Measurements from ENCODE around the gene KIFC3. TPM values are rescaled to one million over a fixed set of nuclear protein-coding genes. Genes with fewer than 3 reads are reported as not detected.
"Not testable (repeated sequence)": the region's sequence is repeated elsewhere in the genome, so short reads cannot be mapped to it uniquely, and the experiment has no call there.

The KIFC3 gene
- total RNA-seq, 2 donors from 2014 or later = 3.8 to 5.7 TPM

- DNase-seq = no peak
- H3K4me3 ChIP-seq = no peak overlapping the region
- no peaks in the 10 kb centered on the region for H3K4me1 ChIP-seq
- no peaks in the 10 kb centered on the region for H3K9me3 ChIP-seq
- intact Hi-C loops (cut with DNase I) = no loop called here
- no peak overlapping the region for H3K27ac ChIP-seq
- TF ChIP-seq, protein P1, sequence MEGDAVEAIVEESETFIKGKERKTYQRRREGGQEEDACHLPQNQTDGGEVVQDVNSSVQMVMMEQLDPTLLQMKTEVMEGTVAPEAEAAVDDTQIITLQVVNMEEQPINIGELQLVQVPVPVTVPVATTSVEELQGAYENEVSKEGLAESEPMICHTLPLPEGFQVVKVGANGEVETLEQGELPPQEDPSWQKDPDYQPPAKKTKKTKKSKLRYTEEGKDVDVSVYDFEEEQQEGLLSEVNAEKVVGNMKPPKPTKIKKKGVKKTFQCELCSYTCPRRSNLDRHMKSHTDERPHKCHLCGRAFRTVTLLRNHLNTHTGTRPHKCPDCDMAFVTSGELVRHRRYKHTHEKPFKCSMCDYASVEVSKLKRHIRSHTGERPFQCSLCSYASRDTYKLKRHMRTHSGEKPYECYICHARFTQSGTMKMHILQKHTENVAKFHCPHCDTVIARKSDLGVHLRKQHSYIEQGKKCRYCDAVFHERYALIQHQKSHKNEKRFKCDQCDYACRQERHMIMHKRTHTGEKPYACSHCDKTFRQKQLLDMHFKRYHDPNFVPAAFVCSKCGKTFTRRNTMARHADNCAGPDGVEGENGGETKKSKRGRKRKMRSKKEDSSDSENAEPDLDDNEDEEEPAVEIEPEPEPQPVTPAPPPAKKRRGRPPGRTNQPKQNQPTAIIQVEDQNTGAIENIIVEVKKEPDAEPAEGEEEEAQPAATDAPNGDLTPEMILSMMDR (IDR thresholded peaks at IDR 0.05) = no peak
- no peaks in the 10 kb centered on the region for H3K36me3 ChIP-seq
- no peaks in the 10 kb centered on the region for H3K27me3 ChIP-seq
- no peak overlapping the region for H3K9ac ChIP-seq (ENCODE audit: low read depth in 2 of 2, low read length in 2 of 2)
These were observed 16.4 kb downstream of the KIFC3 start for GRCh38 chr16:57785924-57786323.

GRCh38 chr16:57785385-57785784 is 16.9 kb downstream of the KIFC3 start:
- DNase-seq = no peak
- no peaks in the 10 kb centered on the region for H3K36me3 ChIP-seq

GRCh38 chr16:57784334-57784733 is 18.0 kb downstream of the KIFC3 start:
- no peaks in the 10 kb centered on the region for H3K27me3 ChIP-seq
- no peaks in the 10 kb centered on the region for H3K9me3 ChIP-seq
- no peak overlapping the region for H3K27ac ChIP-seq
- H3K4me1 ChIP-seq = no peaks in the 10 kb centered on the region
- H3K9ac ChIP-seq (ENCODE audit: low read depth in 2 of 2, low read length in 2 of 2) = no peak overlapping the region
- TF ChIP-seq, protein P1 (IDR thresholded peaks at IDR 0.05) = no peak
- H3K36me3 ChIP-seq = no peaks in the 10 kb centered on the region
- H3K4me3 ChIP-seq = no peak overlapping the region
- DNase-seq = no peak
- intact Hi-C loops (cut with DNase I) = no loop called here

More at GRCh38 chr16:57785385-57785784, 16.9 kb downstream of the KIFC3 start:
- H3K9ac ChIP-seq (ENCODE audit: low read depth in 2 of 2, low read length in 2 of 2) = no peak overlapping the region
- H3K4me3 ChIP-seq = no peak overlapping the region
- intact Hi-C loops (cut with DNase I) = no loop called here
- H3K27me3 ChIP-seq = no peaks in the 10 kb centered on the region
- no peaks in the 10 kb centered on the region for H3K9me3 ChIP-seq
- H3K4me1 ChIP-seq = no peaks in the 10 kb centered on the region
- H3K27ac ChIP-seq = no peak overlapping the region
- TF ChIP-seq, protein P1 (IDR thresholded peaks at IDR 0.05) = no peak

- Histone ChIP-seq H3K4me3 (no peak overlapping the region), H3K36me3 (no peaks in the 10 kb centered on the region), H3K4me1 (no peaks in the 10 kb centered on the region), H3K9ac (ENCODE audit: low read depth in 2 of 2, low read length in 2 of 2) (no peak overlapping the region), H3K9me3 (no peaks in the 10 kb centered on the region), H3K27me3 (no peaks in the 10 kb centered on the region), H3K27ac (no peak overlapping the region)
- DNase-seq = no peak
- TF ChIP-seq, protein P1 (IDR thresholded peaks at IDR 0.05) = no peak
- intact Hi-C loops (cut with DNase I) = no loop called here
These were observed 18.4 kb downstream of the KIFC3 start for GRCh38 chr16:57783883-57784282.

DNA sequence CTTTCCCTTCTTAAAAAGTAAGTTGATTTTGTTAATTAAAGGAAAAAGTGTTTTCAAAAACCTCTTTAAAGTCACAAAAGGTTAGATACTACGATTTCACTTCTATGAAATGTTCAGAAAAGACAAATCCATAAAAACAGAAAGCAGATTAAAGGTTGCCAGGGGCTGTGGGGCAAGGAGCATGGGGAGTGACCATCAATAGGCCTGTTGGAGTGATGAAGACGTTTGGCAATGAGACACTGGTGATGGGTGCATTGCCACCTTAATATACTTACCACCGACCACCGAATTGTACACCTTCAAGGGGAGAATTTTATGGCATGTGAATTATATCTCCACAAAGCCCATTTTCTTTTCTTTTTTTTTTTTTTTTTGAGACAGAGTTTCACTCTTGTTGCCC is 19.2 kb downstream of the KIFC3 start:
- no peaks in the 10 kb centered on the region for H3K4me1 ChIP-seq
- H3K27me3 ChIP-seq = no peaks in the 10 kb centered on the region
- H3K9ac ChIP-seq (ENCODE audit: low read depth in 2 of 2, low read length in 2 of 2) = no peak overlapping the region
- intact Hi-C loops (cut with DNase I) = no loop called here
- no peak overlapping the region for H3K27ac ChIP-seq
- TF ChIP-seq, protein P1 (IDR thresholded peaks at IDR 0.05) = no peak
- DNase-seq = no peak
- no peak overlapping the region for H3K4me3 ChIP-seq
- no peaks in the 10 kb centered on the region for H3K36me3 ChIP-seq
- no peaks in the 10 kb centered on the region for H3K9me3 ChIP-seq

- DNase-seq; intact Hi-C loops (cut with DNase I); H3K4me3 ChIP-seq; H3K36me3 ChIP-seq; H3K9ac ChIP-seq (ENCODE audit: low read depth in 2 of 2, low read length in 2 of 2); H3K9me3 ChIP-seq; H3K27me3 ChIP-seq; H3K27ac ChIP-seq; H3K4me1 ChIP-seq: not testable (repeated sequence)
These were observed 19.7 kb downstream of the KIFC3 start for GRCh38 chr16:57782607-57783055.

Data from colonic mucosa (tissue), 4 donors.